Measurements from ENCODE around the gene GUCA1C.

Gene GUCA1C

DNA sequence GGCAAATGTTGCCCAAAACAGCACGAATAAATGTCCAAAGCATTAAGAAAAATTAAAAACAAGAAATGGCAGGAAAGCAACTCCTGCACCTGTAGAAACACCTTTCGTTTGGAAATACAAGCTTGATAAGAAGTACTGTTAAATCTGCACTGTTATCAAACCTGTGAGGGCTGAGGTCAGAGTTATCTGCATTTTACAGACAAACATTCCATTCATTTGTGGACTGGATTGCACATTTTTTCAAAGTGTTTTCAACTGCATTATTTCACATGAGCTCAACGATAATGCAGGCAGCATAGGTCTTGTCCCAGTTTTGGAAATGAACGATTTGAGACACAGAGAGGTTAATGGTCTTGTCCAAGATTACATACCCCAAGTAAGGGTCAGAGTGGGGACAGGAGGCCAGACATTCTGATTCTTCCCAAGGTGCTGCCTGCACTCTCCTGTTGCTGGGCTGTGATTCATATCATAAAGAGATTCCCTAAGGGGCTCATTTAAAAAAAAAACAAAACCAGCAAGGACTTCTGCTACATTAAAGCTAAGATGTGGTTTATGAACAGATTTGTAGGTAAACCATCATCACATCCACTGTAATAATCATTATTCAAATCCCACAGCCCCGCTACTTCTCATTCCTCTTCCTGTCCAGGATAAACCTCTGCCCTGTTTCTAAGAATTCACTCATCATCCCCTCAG is 13.0 kb downstream of the GUCA1C start:
- Histone ChIP-seq H3K4me1 (ENCODE audit: insufficient read depth, poor library complexity, severe bottlenecking) (no peaks in the 10 kb centered on the region), H3K36me3 (ENCODE audit: low read depth) (no peaks in the 10 kb centered on the region), H3K27ac (ENCODE audit: poor library complexity, severe bottlenecking) (no peak overlapping the region), H3K27me3 (ENCODE audit: insufficient read depth, poor library complexity, severe bottlenecking) (no peaks in the 10 kb centered on the region), H3K9me3 (ENCODE audit: severe bottlenecking) (no peaks in the 10 kb centered on the region), H3K4me3 (ENCODE audit: severe bottlenecking) (no peak overlapping the region)
- no peak for ATAC-seq (ENCODE audit: low read depth)
- no peak for DNase-seq (ENCODE audit: low spot score)
- TF ChIP-seq, protein P1, sequence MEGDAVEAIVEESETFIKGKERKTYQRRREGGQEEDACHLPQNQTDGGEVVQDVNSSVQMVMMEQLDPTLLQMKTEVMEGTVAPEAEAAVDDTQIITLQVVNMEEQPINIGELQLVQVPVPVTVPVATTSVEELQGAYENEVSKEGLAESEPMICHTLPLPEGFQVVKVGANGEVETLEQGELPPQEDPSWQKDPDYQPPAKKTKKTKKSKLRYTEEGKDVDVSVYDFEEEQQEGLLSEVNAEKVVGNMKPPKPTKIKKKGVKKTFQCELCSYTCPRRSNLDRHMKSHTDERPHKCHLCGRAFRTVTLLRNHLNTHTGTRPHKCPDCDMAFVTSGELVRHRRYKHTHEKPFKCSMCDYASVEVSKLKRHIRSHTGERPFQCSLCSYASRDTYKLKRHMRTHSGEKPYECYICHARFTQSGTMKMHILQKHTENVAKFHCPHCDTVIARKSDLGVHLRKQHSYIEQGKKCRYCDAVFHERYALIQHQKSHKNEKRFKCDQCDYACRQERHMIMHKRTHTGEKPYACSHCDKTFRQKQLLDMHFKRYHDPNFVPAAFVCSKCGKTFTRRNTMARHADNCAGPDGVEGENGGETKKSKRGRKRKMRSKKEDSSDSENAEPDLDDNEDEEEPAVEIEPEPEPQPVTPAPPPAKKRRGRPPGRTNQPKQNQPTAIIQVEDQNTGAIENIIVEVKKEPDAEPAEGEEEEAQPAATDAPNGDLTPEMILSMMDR (IDR thresholded peaks at IDR 0.05; ENCODE audit: poor library complexity, severe bottlenecking), result no peak

DNA sequence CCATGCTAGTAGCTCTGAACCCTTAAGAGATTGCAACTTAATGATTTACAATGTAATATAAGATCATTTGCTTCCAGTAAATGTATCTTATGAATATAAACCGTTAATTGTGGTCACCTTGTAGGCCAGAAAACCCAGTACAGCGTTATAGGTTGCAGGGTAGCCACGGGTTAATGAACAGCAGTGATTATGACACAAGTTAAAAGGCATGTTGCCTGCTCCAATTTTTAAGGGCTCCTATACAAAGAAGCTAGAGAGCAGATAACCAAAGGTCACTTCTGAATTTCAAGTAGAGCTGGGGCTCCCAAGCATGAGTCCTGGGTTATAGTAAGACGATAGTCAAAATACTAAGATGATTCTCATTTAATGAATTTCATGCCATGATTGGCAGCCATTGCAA is 13.5 kb downstream of the GUCA1C start:
- DNase-seq (ENCODE audit: low spot score), result no peak
- H3K9me3 ChIP-seq (ENCODE audit: severe bottlenecking), result no peaks in the 10 kb centered on the region
- H3K4me1 ChIP-seq (ENCODE audit: insufficient read depth, poor library complexity, severe bottlenecking), result no peaks in the 10 kb centered on the region
- no peak overlapping the region for H3K27ac ChIP-seq (ENCODE audit: poor library complexity, severe bottlenecking)
- no peaks in the 10 kb centered on the region for H3K36me3 ChIP-seq (ENCODE audit: low read depth)
- H3K27me3 ChIP-seq (ENCODE audit: insufficient read depth, poor library complexity, severe bottlenecking), result no peaks in the 10 kb centered on the region
- TF ChIP-seq, protein P1 (IDR thresholded peaks at IDR 0.05; ENCODE audit: poor library complexity, severe bottlenecking), result no peak
- H3K4me3 ChIP-seq (ENCODE audit: severe bottlenecking), result no peak overlapping the region
- no peak for ATAC-seq (ENCODE audit: low read depth)

DNA sequence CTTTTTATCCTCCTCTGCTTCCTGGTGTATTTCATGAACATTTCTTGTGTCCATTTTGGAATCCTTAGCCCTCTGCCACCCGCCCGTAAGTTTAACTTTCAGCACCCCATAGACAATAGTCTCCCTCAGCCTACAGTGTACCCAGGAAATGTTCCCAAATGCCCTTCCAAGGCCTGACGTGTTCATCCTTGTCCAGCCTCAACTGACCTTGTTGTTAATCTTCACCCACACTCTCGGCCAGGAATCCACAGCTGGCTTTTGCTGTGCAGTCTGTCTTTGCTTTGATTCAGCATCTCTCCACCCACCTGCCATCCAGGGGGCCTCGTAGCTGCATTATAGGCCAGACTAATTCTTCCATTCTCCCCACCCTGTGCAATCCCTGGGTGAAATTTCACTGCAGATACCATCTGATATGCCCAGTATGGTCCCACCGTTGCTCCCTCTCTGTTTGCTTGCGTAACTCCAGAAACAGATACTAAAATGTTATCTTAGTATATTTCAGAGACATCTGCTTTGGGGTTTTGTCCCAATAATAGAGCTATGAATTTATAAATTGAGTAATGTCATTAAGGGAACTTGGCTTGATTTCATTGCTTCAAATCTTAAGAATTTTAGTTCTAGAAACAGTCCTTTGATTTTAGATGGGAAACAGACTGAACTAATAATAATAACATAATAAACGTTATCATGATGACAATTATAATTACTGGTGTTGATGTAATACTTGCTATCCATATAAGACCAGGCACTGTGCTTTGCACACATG is 16.6 kb downstream of the GUCA1C start:
- no peak overlapping the region for H3K27ac ChIP-seq (ENCODE audit: poor library complexity, severe bottlenecking)
- no peaks in the 10 kb centered on the region for H3K27me3 ChIP-seq (ENCODE audit: insufficient read depth, poor library complexity, severe bottlenecking)
- TF ChIP-seq, protein P1 (IDR thresholded peaks at IDR 0.05; ENCODE audit: poor library complexity, severe bottlenecking), result no peak
- no peak for ATAC-seq (ENCODE audit: low read depth)
- no peaks in the 10 kb centered on the region for H3K36me3 ChIP-seq (ENCODE audit: low read depth)
- H3K4me3 ChIP-seq (ENCODE audit: severe bottlenecking), result no peak overlapping the region
- no peak for DNase-seq (ENCODE audit: low spot score)
- no peaks in the 10 kb centered on the region for H3K4me1 ChIP-seq (ENCODE audit: insufficient read depth, poor library complexity, severe bottlenecking)
- no peaks in the 10 kb centered on the region for H3K9me3 ChIP-seq (ENCODE audit: severe bottlenecking)

DNA sequence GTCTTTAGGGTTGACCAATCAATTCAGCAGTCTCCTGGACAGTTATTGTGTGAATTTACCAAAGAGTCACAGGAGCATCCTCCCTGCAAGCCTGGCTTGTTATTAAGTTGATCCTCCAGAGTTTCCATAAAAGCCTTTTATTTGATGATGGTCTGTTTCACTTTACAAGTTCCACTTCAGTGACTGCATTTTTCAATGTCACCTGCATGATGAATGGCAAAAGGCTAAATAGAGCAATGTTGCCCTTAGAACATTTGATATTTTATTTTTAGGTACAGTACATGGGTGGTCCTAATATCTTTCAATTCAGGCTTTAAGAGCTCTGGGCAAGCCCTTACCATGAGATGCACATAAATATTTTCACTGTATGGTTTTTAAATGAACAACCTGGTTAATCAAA is 22.6 kb downstream of the GUCA1C start:
- Histone ChIP-seq H3K9me3 (ENCODE audit: severe bottlenecking) (no peaks in the 10 kb centered on the region), H3K27me3 (ENCODE audit: insufficient read depth, poor library complexity, severe bottlenecking) (no peaks in the 10 kb centered on the region), H3K4me3 (ENCODE audit: severe bottlenecking) (no peak overlapping the region), H3K36me3 (ENCODE audit: low read depth) (no peaks in the 10 kb centered on the region), H3K4me1 (ENCODE audit: insufficient read depth, poor library complexity, severe bottlenecking) (no peaks in the 10 kb centered on the region), H3K27ac (ENCODE audit: poor library complexity, severe bottlenecking) (no peak overlapping the region)
- TF ChIP-seq, protein P1 (IDR thresholded peaks at IDR 0.05; ENCODE audit: poor library complexity, severe bottlenecking), result no peak
- ATAC-seq (ENCODE audit: low read depth) (no peak), DNase-seq (ENCODE audit: low spot score) (no peak)

DNA sequence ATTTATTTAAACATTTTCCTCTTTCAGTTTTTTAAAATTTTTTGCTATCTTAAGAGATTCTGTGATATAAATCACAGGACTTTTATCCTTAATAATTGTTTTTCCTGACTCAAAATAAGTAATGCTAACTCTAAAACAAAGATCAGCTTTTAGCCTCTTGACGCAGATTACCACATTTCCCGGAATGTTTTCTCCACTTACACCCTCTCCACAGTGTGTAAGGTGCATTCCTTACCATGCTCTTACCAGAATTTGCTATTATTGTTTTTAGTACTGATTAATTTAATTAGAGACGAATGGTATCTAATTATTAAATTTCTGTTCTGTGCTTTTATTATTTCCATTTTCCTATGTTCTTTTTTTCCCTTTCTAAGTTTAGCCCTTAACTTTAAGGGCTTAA is 34.8 kb downstream of the GUCA1C start:
- ATAC-seq (ENCODE audit: low read depth), result no peak
- Histone ChIP-seq H3K27ac (ENCODE audit: poor library complexity, severe bottlenecking) (no peak overlapping the region), H3K9me3 (ENCODE audit: severe bottlenecking) (no peaks in the 10 kb centered on the region), H3K4me3 (ENCODE audit: severe bottlenecking) (no peak overlapping the region), H3K4me1 (ENCODE audit: insufficient read depth, poor library complexity, severe bottlenecking) (no peaks in the 10 kb centered on the region), H3K36me3 (ENCODE audit: low read depth) (no peaks in the 10 kb centered on the region), H3K27me3 (ENCODE audit: insufficient read depth, poor library complexity, severe bottlenecking) (no peaks in the 10 kb centered on the region)
- TF ChIP-seq, protein P1 (IDR thresholded peaks at IDR 0.05; ENCODE audit: poor library complexity, severe bottlenecking), result no peak
- no peak for DNase-seq (ENCODE audit: low spot score)

Measured in RWPE2 (cell line).